GM19467 (cell line): ENCODE data around the gene STRA8.

Experiments
- ATAC-seq: cut with Tn5 transposase; IDR thresholded peaks from one replicate; pipeline ENCODE4 v1.9.1; 2021; ENCODE audit warnings: mild to moderate bottlenecking, moderate library complexity; ENCODE audit not compliant: unreplicated experiment

Gene STRA8

GRCh38 chr7:135300913-135301765, 67.5 kb downstream of the STRA8 start:
- no peak for ATAC-seq
